HFF-Myc (cell line): ENCODE results near the gene DNASE1L2.

Experiments
- DNase-seq: peaks from one replicate; pipeline ENCODE4 v3.0.0-alpha.2; 2011; ENCODE audit warnings: low read depth; ENCODE audit errors: extremely low read depth
- H3K4me3 ChIP-seq: replicated peaks from 2 replicates; pipeline ENCODE4 v1.5.1; 2011; ENCODE audit warnings: low read depth, mild to moderate bottlenecking, control low read depth, low read length
- CTCF ChIP-seq: IDR thresholded peaks from 2 replicates; pipeline ENCODE4 v1.5.1; 2012; ENCODE audit warnings: mild to moderate bottlenecking, low read depth, low read length, control low read depth; ENCODE audit errors: missing control alignments

The DNASE1L2 gene

DNA sequence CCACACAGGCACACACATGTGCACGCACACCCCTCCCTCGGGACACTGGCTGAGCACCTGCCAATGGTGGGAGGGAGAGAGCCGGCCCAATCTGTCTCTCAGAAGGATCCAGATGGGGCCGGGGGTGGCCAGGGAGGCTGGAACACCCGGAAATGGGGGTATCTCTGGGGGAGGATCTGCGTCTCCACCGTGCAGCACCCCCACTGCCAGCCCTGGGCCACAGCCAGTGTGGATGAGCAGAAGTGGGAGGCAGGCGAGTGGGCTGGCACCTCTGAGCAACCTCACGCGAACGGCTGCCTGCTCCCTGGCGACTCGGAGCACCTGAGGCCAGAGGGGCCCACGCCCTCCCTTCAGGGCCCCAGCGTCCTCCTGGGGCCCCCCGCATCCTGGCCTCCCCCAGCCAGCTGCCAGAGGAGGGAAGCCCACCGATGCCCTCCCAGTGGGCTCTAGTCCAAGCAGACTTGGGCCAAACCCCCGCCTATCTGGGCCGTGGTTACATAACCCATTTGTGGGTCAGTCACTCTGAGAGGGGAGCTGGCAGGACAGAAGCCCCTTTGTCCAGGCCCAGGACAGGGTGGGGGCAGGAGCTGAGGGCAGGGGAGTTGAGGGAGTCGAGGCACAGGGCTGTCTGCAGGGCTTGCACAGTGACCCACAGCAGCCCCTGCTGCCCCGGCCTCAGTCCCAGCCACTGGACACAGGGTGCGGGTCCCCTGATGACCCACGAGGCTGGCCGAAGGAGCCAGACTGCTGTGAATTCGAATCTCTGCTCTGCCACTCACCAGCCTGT, 45.4 kb upstream of the DNASE1L2 start:
- no peak overlapping the region for H3K4me3 ChIP-seq
- DNase-seq: no peak
- TF ChIP-seq CTCF: no peak

- no peak for DNase-seq
- no peak overlapping the region for H3K4me3 ChIP-seq
- TF ChIP-seq CTCF: no peak
Measured at GRCh38 chr16:2191446-2191706, 44.9 kb upstream of the DNASE1L2 start.

DNA sequence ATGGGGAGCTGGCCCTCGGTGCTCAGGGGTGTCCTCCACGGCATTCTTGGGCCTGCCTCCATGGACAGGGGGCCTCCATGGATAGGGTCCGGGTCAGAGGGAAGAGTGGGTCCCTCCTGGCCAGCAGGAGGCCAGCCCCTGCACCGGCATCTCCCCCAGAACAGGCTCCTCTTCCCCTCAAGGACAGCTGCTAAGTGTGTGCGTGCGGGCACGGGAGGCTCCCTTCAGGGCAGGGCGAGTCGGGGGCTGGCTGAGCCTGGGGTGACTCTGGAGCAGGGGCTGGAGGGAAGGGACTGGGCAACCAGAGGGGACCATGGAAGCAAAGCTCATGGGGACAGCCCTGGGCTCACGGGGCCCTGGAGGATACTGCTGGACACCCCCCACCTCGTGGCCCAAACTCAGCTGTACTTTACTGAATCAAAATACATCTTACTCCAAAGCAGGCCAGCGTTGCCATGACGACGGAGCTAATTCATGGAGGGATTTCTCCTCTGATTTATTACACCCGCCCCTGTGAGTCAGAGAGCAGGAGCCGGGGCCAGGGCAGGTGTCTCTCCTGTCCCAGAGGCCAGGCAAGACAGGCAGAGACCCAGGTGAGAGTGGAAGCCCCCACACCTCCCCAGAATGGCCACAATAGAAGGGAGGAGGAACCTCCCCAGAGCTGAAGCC, 41.9 kb upstream of the DNASE1L2 start:
- TF ChIP-seq CTCF: no peak
- DNase-seq: peak; percentile 29
- no peak overlapping the region for H3K4me3 ChIP-seq

- no peak overlapping the region for H3K4me3 ChIP-seq
- DNase-seq: no peak
- peak; percentile 33 for TF ChIP-seq CTCF
Measured at GRCh38 chr16:2194852-2195321, 41.4 kb upstream of the DNASE1L2 start.

GRCh38 chr16:2195322-2196161, 40.7 kb upstream of the DNASE1L2 start:
- no peak for DNase-seq

More at GRCh38 chr16:2195322-2196161, 40.7 kb upstream of the DNASE1L2 start:
- H3K4me3 ChIP-seq: peak overlapping the region; percentile 17; the same call in 1 of the 2 replicates
- TF ChIP-seq CTCF: no peak
